ENCODE measurements around the gene ARHGAP33. TPM values are rescaled to one million over a fixed set of nuclear protein-coding genes. Genes with fewer than 3 reads are reported as not detected.

Gene ARHGAP33
- total RNA-seq, 1 experiment from 2014 or later, result 27.0 TPM

- TF ChIP-seq CTCF (IDR thresholded peaks at IDR 0.05; ENCODE audit: unreplicated experiment), result no peak
- intact Hi-C loops (cut with micrococcal nuclease; ENCODE audit: unreplicated experiment), result loop anchor here (10.0 kb wide), 1 partner anchor 195 kb away; the partner anchor contains the start of gene LRFN3
- Mint-ChIP-seq H3K4me3 (ENCODE audit: low read depth, unreplicated experiment) (peak overlapping the region; percentile 97), H3K4me1 (ENCODE audit: low read depth, unreplicated experiment) (peaks cover 13% of the 10 kb centered on the region), H3K27me3 (ENCODE audit: unreplicated experiment) (no peaks in the 10 kb centered on the region), H3K9me3 (ENCODE audit: low read depth, unreplicated experiment) (no peaks in the 10 kb centered on the region), H3K27ac (ENCODE audit: unreplicated experiment) (peak overlapping the region; percentile 72), H3K36me3 (ENCODE audit: insufficient read depth, unreplicated experiment) (peaks cover 77% of the 10 kb centered on the region)
- no peak for DNase-seq
- BruUV-seq (replicated peaks), result no TSS peak
- CTCF ChIA-PET, result interaction anchor here (1.3 to 1.4 kb wide), 2 partner anchors 21 to 80 kb away, joined by 3 read pairs; no protein-coding TSS in a partner anchor
Observed at GRCh38 chr19:35739275-35740107, 35.9 kb upstream of the ARHGAP33 start.

- Mint-ChIP-seq H3K27me3 (ENCODE audit: unreplicated experiment) (no peaks in the 10 kb centered on the region), H3K4me1 (ENCODE audit: low read depth, unreplicated experiment) (peaks cover 15% of the 10 kb centered on the region), H3K36me3 (ENCODE audit: insufficient read depth, unreplicated experiment) (peaks cover 77% of the 10 kb centered on the region), H3K9me3 (ENCODE audit: low read depth, unreplicated experiment) (no peaks in the 10 kb centered on the region), H3K27ac (ENCODE audit: unreplicated experiment) (peak overlapping the region; percentile 89), H3K4me3 (ENCODE audit: low read depth, unreplicated experiment) (peak overlapping the region; percentile 97)
- CTCF ChIA-PET, result interaction anchor here (1.0 to 1.4 kb wide), 3 partner anchors 21 to 92 kb away, joined by 3 to 5 read pairs (median 3); partner anchors contain the start of gene COX6B1
- no peak for DNase-seq
- TF ChIP-seq CTCF (IDR thresholded peaks at IDR 0.05; ENCODE audit: unreplicated experiment), result no peak
- BruUV-seq (replicated peaks), result no TSS peak
- intact Hi-C loops (cut with micrococcal nuclease; ENCODE audit: unreplicated experiment), result loop anchor here (10.0 kb wide), 1 partner anchor 195 kb away; the partner anchor contains the start of gene LRFN3
Observed at GRCh38 chr19:35740108-35740422, 35.3 kb upstream of the ARHGAP33 start.

DNA sequence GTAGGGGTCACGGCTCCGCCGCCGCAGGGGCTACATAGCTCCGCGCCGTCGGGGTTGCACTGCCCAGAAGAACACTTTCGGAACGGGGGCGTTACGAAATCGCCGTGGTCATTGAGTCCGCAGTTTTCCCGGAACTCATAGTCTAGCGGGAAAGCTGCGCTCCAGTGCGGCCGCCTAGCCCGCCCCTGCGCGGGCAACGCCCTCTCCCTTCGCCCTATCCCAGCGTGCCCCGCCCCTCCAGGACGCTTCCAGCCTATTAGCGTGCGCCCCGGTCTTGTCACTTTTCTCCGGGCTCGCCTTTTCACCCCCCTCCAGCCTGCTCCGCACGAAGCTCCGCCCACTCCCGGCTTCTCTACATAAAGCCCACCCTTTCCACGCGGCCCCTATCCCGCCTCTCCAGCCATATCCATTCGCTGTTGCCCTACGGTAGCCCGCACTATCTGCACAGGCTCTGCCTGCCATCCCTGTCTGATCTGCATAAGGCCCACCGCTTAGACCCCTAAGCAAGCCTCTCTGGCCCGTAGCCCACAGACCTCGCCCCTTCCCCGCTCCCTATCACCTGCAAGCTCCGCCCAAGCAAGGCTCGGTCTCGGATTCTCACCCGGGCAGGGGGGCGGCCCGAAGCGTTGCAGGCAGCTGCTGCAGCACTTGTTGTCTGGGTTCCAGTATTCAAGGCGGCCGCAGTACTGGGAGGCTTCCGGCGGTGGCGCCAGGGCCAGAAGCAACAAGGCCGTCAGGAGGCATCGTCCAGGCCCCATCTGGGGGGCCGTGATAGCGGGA lies 34.8 kb upstream of the ARHGAP33 start:
- DNase-seq, result peak; percentile 99
- no TSS peak for BruUV-seq (replicated peaks)
- Mint-ChIP-seq H3K4me1 (ENCODE audit: low read depth, unreplicated experiment) (peaks cover 20% of the 10 kb centered on the region), H3K27me3 (ENCODE audit: unreplicated experiment) (no peaks in the 10 kb centered on the region), H3K36me3 (ENCODE audit: insufficient read depth, unreplicated experiment) (peaks cover 79% of the 10 kb centered on the region), H3K27ac (ENCODE audit: unreplicated experiment) (peak overlapping the region; percentile 89), H3K9me3 (ENCODE audit: low read depth, unreplicated experiment) (no peaks in the 10 kb centered on the region), H3K4me3 (ENCODE audit: low read depth, unreplicated experiment) (peak overlapping the region; percentile 97)
- TF ChIP-seq CTCF (IDR thresholded peaks at IDR 0.05; ENCODE audit: unreplicated experiment), result no peak
- intact Hi-C loops (cut with micrococcal nuclease; ENCODE audit: unreplicated experiment), result loop anchor here (10.0 kb wide), 1 partner anchor 194 kb away; the partner anchor contains the start of gene LRFN3
- CTCF ChIA-PET, result interaction anchor here (0.8 to 1.4 kb wide), 4 partner anchors 22 to 139 kb away, joined by 3 to 5 read pairs (median 3); partner anchors contain the start of gene COX6B1

- peak overlapping the region; percentile 97 for H3K4me3 Mint-ChIP-seq (ENCODE audit: low read depth, unreplicated experiment)
- H3K36me3 Mint-ChIP-seq (ENCODE audit: insufficient read depth, unreplicated experiment), result peaks cover 80% of the 10 kb centered on the region
- no peak for DNase-seq
- H3K27me3 Mint-ChIP-seq (ENCODE audit: unreplicated experiment), result no peaks in the 10 kb centered on the region
- TF ChIP-seq CTCF (IDR thresholded peaks at IDR 0.05; ENCODE audit: unreplicated experiment), result peak; percentile 26
- BruUV-seq (replicated peaks), result no TSS peak
- peak overlapping the region; percentile 89 for H3K27ac Mint-ChIP-seq (ENCODE audit: unreplicated experiment)
- intact Hi-C loops (cut with micrococcal nuclease; ENCODE audit: unreplicated experiment), result loop anchor here (10.0 kb wide), 1 partner anchor 194 kb away; the partner anchor contains the start of gene LRFN3
- H3K4me1 Mint-ChIP-seq (ENCODE audit: low read depth, unreplicated experiment), result peaks cover 25% of the 10 kb centered on the region
- CTCF ChIA-PET, result interaction anchor here (0.8 to 1.4 kb wide), 4 partner anchors 22 to 139 kb away, joined by 3 to 5 read pairs (median 3); partner anchors contain the start of gene COX6B1
- H3K9me3 Mint-ChIP-seq (ENCODE audit: low read depth, unreplicated experiment), result no peaks in the 10 kb centered on the region
Observed at GRCh38 chr19:35741203-35741515, 34.2 kb upstream of the ARHGAP33 start.
